Vagina (tissue), 2 donors: ENCODE results near the gene MFNG.

Source experiments
- POLR2A ChIP-seq, 2 donors: fragments of 450-650 bp; IDR thresholded peaks; one replicate each; pipeline ENCODE4 v1.6.1; 2017; ENCODE audit warnings: antibody characterized with exemption in 2 of 2, mild to moderate bottlenecking in 2 of 2, moderate library complexity in 2 of 2
- TF ChIP-seq, protein P1 (sequence below), 3 experiments: fragments of 450-650 bp in 2 of 3; fragments of 200-600 bp in 1 of 3; sonication (generic) in 1 of 3; IDR thresholded peaks; one replicate each; pipeline ENCODE4 v1.5.1; 2017 to 2019; ENCODE audit warnings: antibody characterized with exemption in 3 of 3, mild to moderate bottlenecking in 2 of 3, moderate library complexity in 2 of 3

DNA sequence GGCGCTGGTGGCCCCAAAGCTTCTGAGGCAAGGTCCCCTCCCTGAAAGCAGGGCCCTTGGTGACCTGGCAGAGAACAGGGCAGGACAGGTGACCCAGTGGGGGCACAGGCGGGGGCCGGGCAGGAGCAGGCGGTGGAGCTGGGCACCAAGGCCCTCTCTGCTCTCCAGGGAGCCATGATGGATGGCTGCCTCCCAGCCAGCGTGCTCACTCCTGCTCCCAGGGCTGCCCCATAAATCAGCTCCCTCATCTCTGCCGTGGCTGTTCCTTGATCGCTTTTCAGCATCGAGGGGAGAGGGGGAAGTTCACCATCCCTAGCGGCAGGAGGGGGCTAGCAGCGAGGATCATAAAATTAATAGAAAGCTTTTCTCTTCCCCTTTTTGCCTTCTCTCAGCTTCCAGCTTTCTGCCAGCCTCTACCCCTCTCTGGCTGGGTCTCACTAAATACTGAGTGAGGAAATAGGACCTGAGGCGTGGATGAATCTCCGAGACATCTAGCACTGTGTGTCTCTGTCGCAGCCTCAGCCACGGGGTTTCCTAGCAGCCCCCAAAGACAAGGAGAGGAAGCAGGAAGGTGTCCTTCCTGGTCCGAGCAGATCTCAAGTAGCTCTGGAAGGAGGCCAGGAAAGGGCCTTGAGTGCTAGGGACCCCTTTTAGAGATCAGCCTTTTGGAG lies 36.7 kb downstream of the MFNG start:
- TF ChIP-seq, protein P1, sequence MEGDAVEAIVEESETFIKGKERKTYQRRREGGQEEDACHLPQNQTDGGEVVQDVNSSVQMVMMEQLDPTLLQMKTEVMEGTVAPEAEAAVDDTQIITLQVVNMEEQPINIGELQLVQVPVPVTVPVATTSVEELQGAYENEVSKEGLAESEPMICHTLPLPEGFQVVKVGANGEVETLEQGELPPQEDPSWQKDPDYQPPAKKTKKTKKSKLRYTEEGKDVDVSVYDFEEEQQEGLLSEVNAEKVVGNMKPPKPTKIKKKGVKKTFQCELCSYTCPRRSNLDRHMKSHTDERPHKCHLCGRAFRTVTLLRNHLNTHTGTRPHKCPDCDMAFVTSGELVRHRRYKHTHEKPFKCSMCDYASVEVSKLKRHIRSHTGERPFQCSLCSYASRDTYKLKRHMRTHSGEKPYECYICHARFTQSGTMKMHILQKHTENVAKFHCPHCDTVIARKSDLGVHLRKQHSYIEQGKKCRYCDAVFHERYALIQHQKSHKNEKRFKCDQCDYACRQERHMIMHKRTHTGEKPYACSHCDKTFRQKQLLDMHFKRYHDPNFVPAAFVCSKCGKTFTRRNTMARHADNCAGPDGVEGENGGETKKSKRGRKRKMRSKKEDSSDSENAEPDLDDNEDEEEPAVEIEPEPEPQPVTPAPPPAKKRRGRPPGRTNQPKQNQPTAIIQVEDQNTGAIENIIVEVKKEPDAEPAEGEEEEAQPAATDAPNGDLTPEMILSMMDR (IDR thresholded peaks at IDR 0.05), result no peak
- TF ChIP-seq POLR2A (IDR thresholded peaks at IDR 0.05), result no peak
